HG03175 (cell line): ENCODE results near the gene GSTO2.
A peak's percentile ranks its signal among the peaks of the same experiment; 100 is the strongest.

Experiments
- ATAC-seq: cut with Tn5 transposase; IDR thresholded peaks from one replicate; pipeline ENCODE4 v1.9.1; 2021; ENCODE audit warnings: mild to moderate bottlenecking, moderate library complexity; ENCODE audit not compliant: unreplicated experiment

GSTO2 gene

GRCh38 chr10:104324221-104324686 is 55.3 kb downstream of the GSTO2 start:
- ATAC-seq = no peak

GRCh38 chr10:104324931-104325330 is 55.9 kb downstream of the GSTO2 start:
- no peak for ATAC-seq

- no peak for ATAC-seq
Measured at GRCh38 chr10:104325436-104326435, 56.8 kb downstream of the GSTO2 start.

GRCh38 chr10:104326991-104327610 is 58.1 kb downstream of the GSTO2 start:
- ATAC-seq = no peak

- no peak for ATAC-seq
Measured at GRCh38 chr10:104327745-104328645, 59.0 kb downstream of the GSTO2 start.

GRCh38 chr10:104328646-104328895 is 59.6 kb downstream of the GSTO2 start:
- ATAC-seq = no peak

- ATAC-seq = peak; percentile 44
Measured at GRCh38 chr10:104328896-104329710, 60.1 kb downstream of the GSTO2 start.

- no peak for ATAC-seq
Measured at GRCh38 chr10:104329735-104330134, 60.8 kb downstream of the GSTO2 start.

- ATAC-seq = no peak
Measured at GRCh38 chr10:104330168-104331110, 61.5 kb downstream of the GSTO2 start.

- ATAC-seq = no peak
Measured at GRCh38 chr10:104331208-104331838, 62.3 kb downstream of the GSTO2 start.

GRCh38 chr10:104332243-104333031 is 63.5 kb downstream of the GSTO2 start:
- no peak for ATAC-seq

- no peak for ATAC-seq
Measured at GRCh38 chr10:104333032-104333727, 64.2 kb downstream of the GSTO2 start.

- no peak for ATAC-seq
Measured at GRCh38 chr10:104333728-104334373, 64.9 kb downstream of the GSTO2 start.

- ATAC-seq = no peak
Measured at GRCh38 chr10:104334561-104334960, 65.6 kb downstream of the GSTO2 start.

GRCh38 chr10:104334965-104335650 is 66.1 kb downstream of the GSTO2 start:
- ATAC-seq = no peak

GRCh38 chr10:104336821-104337467 is 68.0 kb downstream of the GSTO2 start:
- ATAC-seq = peak; percentile 29
